GM12864 (cell line): ENCODE results near the gene GALNT10.

ENCODE experiments used
- DNase-seq: peaks from one replicate; pipeline ENCODE4 v3.0.0-alpha.2; 2011; ENCODE audit warnings: low read depth
- H3K4me3 ChIP-seq: 2 replicates; pipeline ENCODE4 v1.5.1; 2011; ENCODE audit warnings: mild to moderate bottlenecking, low read depth, low read length, control low read depth
- CTCF ChIP-seq: IDR thresholded peaks from 2 replicates; pipeline ENCODE4 v1.5.1; 2011; ENCODE audit warnings: low read depth, mild to moderate bottlenecking, moderate library complexity, low read length, control low read depth, inconsistent platforms; ENCODE audit errors: missing control alignments

Gene GALNT10

GRCh38 chr5:154403234-154403633 lies 212.7 kb downstream of the GALNT10 start:
- no peak for DNase-seq
- no peak for TF ChIP-seq CTCF
- H3K4me3 ChIP-seq = no peak overlapping the region

DNA sequence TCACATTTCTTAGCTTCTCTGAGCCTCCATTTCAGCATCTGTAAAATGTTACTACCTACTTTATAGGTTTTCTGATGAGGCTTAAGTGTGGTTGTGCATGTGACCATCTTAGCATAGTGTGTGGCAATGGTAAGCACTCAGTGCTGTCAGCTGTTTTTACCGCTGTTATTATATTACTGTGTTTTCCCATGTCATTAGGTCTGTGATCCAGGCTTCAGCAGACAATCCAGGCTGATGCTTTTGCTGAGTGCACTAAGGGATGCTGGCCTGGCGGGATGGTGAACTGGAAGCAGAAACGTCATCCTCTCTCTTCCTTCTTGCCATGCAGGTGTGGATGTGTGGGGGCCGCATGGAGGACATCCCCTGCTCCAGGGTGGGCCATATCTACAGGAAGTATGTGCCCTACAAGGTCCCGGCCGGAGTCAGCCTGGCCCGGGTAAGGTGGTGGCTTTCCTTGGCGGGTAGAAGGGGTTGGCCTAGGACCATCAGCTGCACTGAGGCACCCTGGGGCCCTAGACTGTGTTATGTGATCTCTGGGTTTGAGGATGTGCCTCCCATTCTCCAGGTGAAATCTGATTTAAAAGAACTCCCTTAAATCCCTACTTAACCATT lies 213.3 kb downstream of the GALNT10 start:
- no peak for TF ChIP-seq CTCF
- no peak overlapping the region for H3K4me3 ChIP-seq
- DNase-seq = no peak

- peak; percentile 87 for TF ChIP-seq CTCF
- peak overlapping the region; percentile 12 for H3K4me3 ChIP-seq
Measured at GRCh38 chr5:154405078-154405792, 214.7 kb downstream of the GALNT10 start.

DNA sequence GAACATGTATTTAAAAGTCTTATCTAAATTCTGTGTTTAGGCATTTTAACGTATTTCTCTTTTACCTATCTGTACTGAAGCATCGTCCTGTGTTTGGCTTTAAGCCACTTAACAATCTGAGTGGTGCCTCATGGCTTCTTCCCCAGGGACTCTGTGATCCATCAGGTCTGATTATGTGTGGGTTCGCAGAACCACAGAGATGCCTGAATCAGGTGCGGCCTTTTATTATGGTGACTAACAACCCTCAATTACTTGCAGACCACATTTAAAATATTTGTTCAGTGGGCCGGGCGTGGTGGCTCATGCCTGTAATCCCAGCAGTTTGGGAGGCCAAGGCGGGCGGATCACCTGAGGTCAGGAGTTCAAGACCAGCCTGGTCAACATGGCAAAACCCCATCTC lies 215.7 kb downstream of the GALNT10 start:
- DNase-seq = no peak
- no peak overlapping the region for H3K4me3 ChIP-seq
- TF ChIP-seq CTCF = no peak

More at GRCh38 chr5:154405078-154405792, 214.7 kb downstream of the GALNT10 start:
- no peak for DNase-seq

DNA sequence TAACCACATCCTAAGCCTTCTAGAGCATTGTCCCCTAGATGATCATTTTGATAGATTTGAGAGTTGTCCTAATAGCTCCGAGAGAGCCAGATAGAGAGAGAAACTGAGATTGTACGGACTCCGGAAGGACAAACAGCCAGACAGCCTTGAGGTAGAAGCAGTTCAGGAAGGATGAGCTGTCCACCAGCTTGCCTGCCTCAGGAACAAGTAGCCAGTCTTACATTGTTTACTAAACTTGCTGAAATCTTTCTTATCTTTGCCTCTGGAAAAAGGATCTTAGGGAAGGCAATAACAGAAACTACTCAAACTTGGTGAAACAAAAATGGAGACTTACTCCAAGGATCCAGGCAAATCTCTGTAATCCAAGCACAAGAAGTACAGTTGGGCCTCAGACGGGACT lies 216.3 kb downstream of the GALNT10 start:
- DNase-seq = no peak
- TF ChIP-seq CTCF = no peak
- no peak overlapping the region for H3K4me3 ChIP-seq

DNA sequence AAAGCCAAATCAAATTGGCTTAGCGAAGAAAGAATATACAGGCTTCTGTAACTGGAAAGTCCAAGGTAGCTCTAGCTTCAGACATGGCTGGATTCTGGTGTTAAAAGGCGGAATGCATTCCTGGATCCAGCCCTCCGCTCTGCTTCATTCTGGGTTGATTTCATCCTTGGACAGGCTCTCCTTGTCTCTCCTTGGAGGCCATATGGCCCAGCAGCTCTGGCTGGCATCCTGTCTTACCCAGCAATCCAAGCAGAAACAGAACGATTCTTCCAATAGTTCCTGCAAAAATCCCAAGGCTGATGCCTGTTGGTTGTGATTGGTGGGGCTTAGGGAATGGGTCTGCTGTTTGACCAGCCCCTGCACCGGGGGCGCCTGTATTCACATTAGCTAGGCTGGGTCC lies 218.3 kb downstream of the GALNT10 start:
- DNase-seq = no peak
- TF ChIP-seq CTCF = no peak
- no peak overlapping the region for H3K4me3 ChIP-seq
